Measurements from ENCODE around the gene ZNF688. TPM values are rescaled to one million over a fixed set of nuclear protein-coding genes. Genes with fewer than 3 reads are reported as not detected.

Gene ZNF688
- total and polyA plus RNA-seq, 4 donors = 3.4 to 8.9 (median 4.8) TPM

GRCh38 chr16:30562021-30562420, 9.5 kb downstream of the ZNF688 start:
- TF ChIP-seq GABPA (IDR thresholded peaks at IDR 0.05 in 1 of 2, conservative IDR thresholded peaks at IDR 0.05 in 1 of 2) (no peak), ZBTB33 (IDR thresholded peaks at IDR 0.05) (no peak), YY1 (IDR thresholded peaks at IDR 0.05) (peak; percentile 6)
- H3K4me3 ChIP-seq (ENCODE audit: low read depth in 1 of 3, low read length in 3 of 3) = peak overlapping the region in 1 of 3 donors; percentile 54
- H3K36me3 ChIP-seq (ENCODE audit: control insufficient read depth in 4 of 4, insufficient read depth in 3 of 4, low read depth in 1 of 4, low read length in 3 of 4) = no peaks in the 10 kb centered on the region
- H3K9me3 ChIP-seq (ENCODE audit: control insufficient read depth in 4 of 4, low read length in 3 of 4) = no peaks in the 10 kb centered on the region
- H3K4me1 ChIP-seq (ENCODE audit: control insufficient read depth in 4 of 4, insufficient read depth in 4 of 4, low read length in 3 of 4) = peaks cover 2 to 18% (median 8%) of the 10 kb centered on the region in 4 donors
- no peaks in the 10 kb centered on the region for H3K27me3 ChIP-seq (ENCODE audit: control insufficient read depth in 4 of 4, insufficient read depth in 4 of 4, low read length in 3 of 4)
- DNase-seq (ENCODE audit: low spot score) = no peak
- peak overlapping the region in 1 of 2 donors; percentile 83 for H3K9ac ChIP-seq (ENCODE audit: low read depth in 1 of 2, low read length in 2 of 2)
- peak overlapping the region in 1 of 2 donors; percentile 72 for H3K27ac ChIP-seq (ENCODE audit: low read depth in 1 of 2, low read length in 2 of 2)
- WGBS = 83% methylated on average over 14 of the region's 14 CpGs

- H3K27me3 ChIP-seq (ENCODE audit: control insufficient read depth in 4 of 4, insufficient read depth in 4 of 4, low read length in 3 of 4) = no peaks in the 10 kb centered on the region
- peak overlapping the region; percentile 35 to 72 for H3K27ac ChIP-seq (ENCODE audit: low read depth in 1 of 2, low read length in 2 of 2)
- H3K36me3 ChIP-seq (ENCODE audit: control insufficient read depth in 4 of 4, insufficient read depth in 3 of 4, low read depth in 1 of 4, low read length in 3 of 4) = no peaks in the 10 kb centered on the region
- DNase-seq (ENCODE audit: low spot score) = no peak
- no peaks in the 10 kb centered on the region for H3K9me3 ChIP-seq (ENCODE audit: control insufficient read depth in 4 of 4, low read length in 3 of 4)
- 26% methylated on average over 46 of the region's 46 CpGs for WGBS
- H3K4me1 ChIP-seq (ENCODE audit: control insufficient read depth in 4 of 4, insufficient read depth in 4 of 4, low read length in 3 of 4) = peaks cover 2 to 18% (median 9%) of the 10 kb centered on the region in 4 donors
- peak overlapping the region; percentile 37 to 65 (median 54) for H3K4me3 ChIP-seq (ENCODE audit: low read depth in 1 of 3, low read length in 3 of 3)
- peak overlapping the region; percentile 5 to 83 for H3K9ac ChIP-seq (ENCODE audit: low read depth in 1 of 2, low read length in 2 of 2)
- TF ChIP-seq ATF3 (IDR thresholded peaks at IDR 0.05) (no peak), CTCF (IDR thresholded peaks at IDR 0.05; ENCODE audit: low read depth, low read length, missing input control) (no peak), JUND (IDR thresholded peaks at IDR 0.05) (no peak), REST (IDR thresholded peaks at IDR 0.05) (no peak), YY1 (IDR thresholded peaks at IDR 0.05) (peak; percentile 74)
Measured at GRCh38 chr16:30561089-30561816, 10.3 kb downstream of the ZNF688 start.

All from liver (tissue), 9 donors.